HepG2 (cell line): Measurements from ENCODE around the gene MACROH2A1. TPM values are rescaled to one million over a fixed set of nuclear protein-coding genes. Genes with fewer than 3 reads are reported as not detected.

Source experiments
- CENPT ChIP-seq: sonication (generic); formaldehyde crosslinking; IDR thresholded peaks from 2 replicates; pipeline ENCODE4 v1.8.0; 2022; ENCODE audit warnings: low read depth, mild to moderate bottlenecking, moderate library complexity, missing genetic modification reagents
- FOXA3 ChIP-seq: IDR thresholded peaks from 2 replicates; pipeline ENCODE4 v1.6.1; 2016; ENCODE audit warnings: missing genetic modification reagents, missing compliant biosample characterization
- GATAD1 ChIP-seq: IDR thresholded peaks from 2 replicates; pipeline ENCODE4 v1.6.1; 2016; ENCODE audit warnings: missing genetic modification reagents, missing compliant biosample characterization
- HOXA7 ChIP-seq: sonication (generic); formaldehyde crosslinking; IDR thresholded peaks from 2 replicates; pipeline ENCODE4 v1.8.1; 2022; ENCODE audit warnings: mild to moderate bottlenecking, missing genetic modification reagents, moderate library complexity
- IRX3 ChIP-seq: sonication (generic); formaldehyde crosslinking; IDR thresholded peaks from 2 replicates; pipeline ENCODE4 v1.8.1; 2023; ENCODE audit warnings: mild to moderate bottlenecking, low read depth, missing genetic modification reagents, borderline replicate concordance
- JUNB ChIP-seq: sonication (generic); formaldehyde crosslinking; IDR thresholded peaks from 2 replicates; pipeline ENCODE4 v1.8.0; 2022; ENCODE audit warnings: missing genetic modification reagents, mild to moderate bottlenecking, borderline replicate concordance
- KLF9 ChIP-seq: IDR thresholded peaks from 2 replicates; pipeline ENCODE4 v1.6.1; 2016; ENCODE audit warnings: low read depth
- NCOA5 ChIP-seq: sonication (generic); formaldehyde crosslinking; IDR thresholded peaks from 2 replicates; pipeline ENCODE4 v1.4.0; 2020; ENCODE audit warnings: missing genetic modification reagents
- NR2F2 ChIP-seq: IDR thresholded peaks from 2 replicates; pipeline ENCODE4 v1.6.1; 2012; ENCODE audit warnings: low read depth, inconsistent platforms, borderline replicate concordance
- PCBP2 ChIP-seq: fragments of 200-400 bp; formaldehyde crosslinking; optimal IDR thresholded peaks from 2 replicates; pipeline ENCODE3; 2018; ENCODE audit warnings: low read length, low read depth; ENCODE audit not compliant: poor library complexity, severe bottlenecking
- RARA ChIP-seq: IDR thresholded peaks from 2 replicates; pipeline ENCODE4 v1.6.1; 2016; ENCODE audit warnings: missing genetic modification reagents, missing compliant biosample characterization
- RBM22 ChIP-seq: fragments of 200-400 bp; formaldehyde crosslinking; optimal IDR thresholded peaks from 2 replicates; pipeline ENCODE3; 2017; ENCODE audit warnings: mild to moderate bottlenecking, low read length, moderate library complexity
- REPIN1 ChIP-seq: sonication (generic); formaldehyde crosslinking; IDR thresholded peaks from 2 replicates; pipeline ENCODE4 v1.8.0; 2022; ENCODE audit warnings: missing genetic modification reagents, low read depth, mild to moderate bottlenecking, borderline replicate concordance
- SOX13 ChIP-seq, 3 experiments: fragments of 450-650 bp in 1 of 3; sonication (generic) in 1 of 3; formaldehyde crosslinking in 1 of 3; IDR thresholded peaks in 2 of 3; conservative IDR thresholded peaks in 1 of 3; 2 replicates each; pipeline versions ENCODE4 v1.5.0 to v1.6.1; 2016 to 2020; ENCODE audit warnings: antibody characterized with exemption in 1 of 3, mild to moderate bottlenecking in 1 of 3, missing compliant biosample characterization in 1 of 3, missing genetic modification reagents in 1 of 3, moderate library complexity in 1 of 3
- SRF ChIP-seq: IDR thresholded peaks from 2 replicates; pipeline ENCODE4 v1.6.1; 2011; ENCODE audit warnings: mild to moderate bottlenecking, low read depth, low read length, moderate library complexity
- YEATS2 ChIP-seq: sonication (generic); formaldehyde crosslinking; IDR thresholded peaks from 2 replicates; pipeline ENCODE4 v1.4.0; 2020; ENCODE audit warnings: missing genetic modification reagents, borderline replicate concordance
- ZNF180 ChIP-seq: sonication (generic); formaldehyde crosslinking; IDR thresholded peaks from 2 replicates; pipeline ENCODE4 v1.4.0; 2020; ENCODE audit warnings: low read depth, missing genetic modification reagents, borderline replicate concordance
- ZNF225 ChIP-seq: sonication (generic); formaldehyde crosslinking; IDR thresholded peaks from 2 replicates; pipeline ENCODE4 v1.4.0; 2020; ENCODE audit warnings: mild to moderate bottlenecking, missing genetic modification reagents
- ZNF296 ChIP-seq: sonication (generic); formaldehyde crosslinking; conservative IDR thresholded peaks from 2 replicates; pipeline ENCODE4 v1.5.0; 2020; ENCODE audit warnings: mild to moderate bottlenecking, missing genetic modification reagents
- ZNF33A ChIP-seq: sonication (generic); formaldehyde crosslinking; IDR thresholded peaks from 2 replicates; pipeline ENCODE4 v1.5.1; 2020; ENCODE audit warnings: missing genetic modification reagents, mild to moderate bottlenecking, moderate library complexity, borderline replicate concordance
- ZNF383 ChIP-seq: sonication (generic); formaldehyde crosslinking; IDR thresholded peaks from 2 replicates; pipeline ENCODE4 v1.4.0; 2020; ENCODE audit warnings: missing genetic modification reagents, mild to moderate bottlenecking, borderline replicate concordance
- ZNF543 ChIP-seq: sonication (generic); formaldehyde crosslinking; IDR thresholded peaks from 2 replicates; pipeline ENCODE4 v1.4.0; 2020; ENCODE audit warnings: mild to moderate bottlenecking, missing genetic modification reagents
- ZNF616 ChIP-seq: sonication (generic); formaldehyde crosslinking; IDR thresholded peaks from 2 replicates; pipeline ENCODE4 v1.5.0; 2020; ENCODE audit warnings: low read depth, mild to moderate bottlenecking, missing genetic modification reagents
- ZNF761 ChIP-seq: sonication (generic); formaldehyde crosslinking; conservative IDR thresholded peaks from 2 replicates; pipeline ENCODE4 v1.4.0; 2020; ENCODE audit warnings: mild to moderate bottlenecking, missing genetic modification reagents
- ZNF775 ChIP-seq: sonication (generic); formaldehyde crosslinking; IDR thresholded peaks from 2 replicates; pipeline ENCODE4 v1.4.0; 2020; ENCODE audit warnings: missing genetic modification reagents, mild to moderate bottlenecking, moderate library complexity, borderline replicate concordance
- polyA plus RNA-seq, 8 experiments: library from polyadenylated mRNA; depleted of rRNA in 3 of 8; stranded (reverse) in 7 of 8; unstranded in 1 of 8; fragments of >200 nt; fragmentation: Illumina TruSeq in 4 of 8; extraction: Trizol in 4 of 8; gene quantifications; 2 replicates each; pipeline versions ENCODE4 v1.2.1 to v1.2.3, GENCODE V29; 2011 to 2016; ENCODE audit warnings: low read depth in 4 of 8, missing spikeins in 1 of 8, mixed read lengths in 1 of 8; ENCODE audit not compliant: insufficient read depth in 1 of 8
- total RNA-seq, 5 experiments: library from RNA; depleted of rRNA; stranded (reverse); fragments of >200 nt; fragmentation: Illumina TruSeq; extraction: Trizol; gene quantifications; 2 replicates each; pipeline ENCODE4 v1.2.3, GENCODE V29; 2016; ENCODE audit warnings: low read depth in 1 of 5
- TF ChIP-seq, protein P1 (sequence below): IDR thresholded peaks from 2 replicates; pipeline ENCODE4 v1.6.1; 2016; ENCODE audit warnings: missing biosample characterization, missing genetic modification reagents, low read depth

MACROH2A1 gene
- total and polyA plus RNA-seq, 2 of the 13 experiments (the other 11 are each of a cell fraction or from before 2014, with no cell fraction given) = 69.1 to 158 TPM

DNA sequence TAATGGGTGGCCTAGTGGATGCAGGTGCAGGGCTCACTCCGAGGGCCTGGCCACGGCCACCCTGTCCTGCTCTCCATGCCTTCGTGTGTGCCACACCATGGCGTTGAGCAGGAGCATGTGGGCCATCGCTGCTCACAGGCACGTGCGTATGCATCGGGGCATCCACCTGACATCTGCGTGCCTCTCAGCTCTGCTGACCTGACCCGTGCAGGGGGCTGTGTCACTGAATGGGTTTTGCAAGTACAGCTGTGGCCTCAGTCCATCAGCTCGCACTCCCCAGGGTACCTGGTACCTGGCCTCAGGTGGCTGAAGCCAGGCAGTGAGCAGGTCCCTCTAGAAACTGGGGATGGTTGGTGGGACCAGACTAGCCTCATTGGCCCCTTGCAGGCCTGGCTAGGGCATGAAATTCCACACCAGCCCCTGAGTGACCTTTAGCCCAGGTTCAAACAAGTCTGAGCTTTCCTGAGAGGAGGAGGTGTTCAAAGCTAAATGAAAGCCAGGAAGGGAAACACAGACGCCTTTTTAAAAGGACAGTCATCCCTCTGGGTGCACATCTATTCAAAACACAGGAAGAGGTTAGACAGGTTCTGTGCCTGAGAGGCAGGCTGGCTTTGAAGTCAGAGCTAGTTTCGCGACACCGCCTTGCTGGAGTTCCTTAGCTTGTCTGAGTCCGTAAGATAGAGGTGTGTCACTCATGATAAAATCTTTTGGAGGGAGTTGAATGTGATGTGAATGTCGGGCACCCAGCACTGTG lies 74.0 kb downstream of the MACROH2A1 start (continued):
- TF ChIP-seq ZNF616 (CRISPR knock-in tag) = no peak
- no peak for TF ChIP-seq YEATS2
- peak; percentile 88 for TF ChIP-seq RARA
- TF ChIP-seq SRF = no peak
- no peak for TF ChIP-seq ZNF775 (CRISPR knock-in tag)
- no peak; the same call in 1 of the 2 replicates for TF ChIP-seq NR2F2
- no peak for TF ChIP-seq IRX3
- TF ChIP-seq NCOA5 (CRISPR knock-in tag) = no peak
- no peak for TF ChIP-seq ZNF383 (CRISPR knock-in tag)
- no peak for TF ChIP-seq JUNB (CRISPR knock-in tag)
- TF ChIP-seq ZNF543 (CRISPR knock-in tag) = no peak; the same call in 1 of the 2 replicates
- TF ChIP-seq HOXA7 (CRISPR knock-in tag) = no peak
- no peak for TF ChIP-seq ZNF180 (CRISPR knock-in tag)
- TF ChIP-seq, protein P1, sequence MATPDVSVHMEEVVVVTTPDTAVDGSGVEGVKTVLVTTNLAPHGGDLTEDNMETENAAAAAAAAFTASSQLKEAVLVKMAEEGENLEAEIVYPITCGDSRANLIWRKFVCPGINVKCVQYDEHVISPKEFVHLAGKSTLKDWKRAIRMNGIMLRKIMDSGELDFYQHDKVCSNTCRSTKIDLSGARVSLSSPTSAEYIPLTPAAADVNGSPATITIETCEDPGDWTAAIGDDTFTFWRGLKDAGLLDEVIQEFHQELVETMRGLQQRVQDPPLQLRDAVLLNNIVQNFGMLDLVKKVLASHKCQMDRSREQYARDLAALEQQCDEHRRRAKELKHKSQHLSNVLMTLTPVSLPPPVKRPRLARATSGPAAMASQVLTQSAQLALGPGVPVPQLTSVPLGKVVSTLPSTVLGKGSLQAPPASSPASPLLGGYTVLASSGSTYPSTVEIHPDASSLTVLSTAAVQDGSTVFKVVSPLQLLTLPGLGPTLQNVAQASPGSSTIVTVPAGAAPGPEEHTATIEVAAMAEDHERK = no peak
- no peak for TF ChIP-seq RBM22
- no peak for TF ChIP-seq PCBP2
- no peak for TF ChIP-seq ZNF761 (CRISPR knock-in tag)
- no peak for TF ChIP-seq GATAD1 (CRISPR knock-in tag)
- no peak for TF ChIP-seq KLF9 (CRISPR knock-in tag)
- no peak for TF ChIP-seq FOXA3 (CRISPR knock-in tag)
- TF ChIP-seq REPIN1 (CRISPR knock-in tag) = peak; percentile 77; the same call in 1 of the 2 replicates
- TF ChIP-seq CENPT = no peak
- no peak for TF ChIP-seq ZNF33A
- no peak for TF ChIP-seq ZNF225
- no peak for TF ChIP-seq ZNF296 (CRISPR knock-in tag)
- TF ChIP-seq SOX13 (IDR thresholded peaks at IDR 0.05) = no peak
- peak in 1 of 2 experiments; percentile 43; a peak in 1 of 4 replicates for TF ChIP-seq SOX13 (CRISPR knock-in tag; conservative IDR thresholded peaks at IDR 0.05 in 1 of 2, IDR thresholded peaks at IDR 0.05 in 1 of 2)
